Dedifferentiated amniotic fluid mesenchymal stem cell (primary cell): ENCODE measurements around the gene BCAR3.
"Not testable (repeated sequence)": the region's sequence is repeated elsewhere in the genome, so short reads cannot be mapped to it uniquely, and the experiment has no call there.

Experiments
- DNase-seq: peaks from one replicate; pipeline ENCODE4 v3.0.0-alpha.2; 2016; ENCODE audit errors: extremely low spot score

Gene BCAR3

GRCh38 chr1:93705892-93706500, 24.4 kb upstream of the BCAR3 start:
- no peak for DNase-seq

GRCh38 chr1:93704052-93704451, 22.4 kb upstream of the BCAR3 start:
- no peak for DNase-seq

GRCh38 chr1:93703643-93704042, 22.0 kb upstream of the BCAR3 start:
- DNase-seq = no peak

DNA sequence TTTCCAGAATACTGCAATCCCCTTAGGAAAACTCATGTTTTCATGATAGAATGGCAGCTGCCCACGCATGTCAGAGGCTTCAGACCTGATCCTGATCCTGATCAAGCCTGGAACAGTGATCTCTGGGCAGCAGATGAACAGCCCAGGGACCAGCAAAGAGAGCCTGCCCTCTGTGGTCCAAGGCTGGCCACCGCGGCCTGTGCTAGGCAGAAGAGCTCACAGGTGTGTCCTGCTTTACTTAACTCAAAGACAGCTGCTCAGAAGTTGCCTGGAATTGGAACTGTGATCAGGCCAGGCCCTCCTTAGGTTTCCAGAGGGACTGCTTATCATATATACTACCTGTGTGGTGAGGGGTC, 21.2 kb upstream of the BCAR3 start:
- DNase-seq = no peak

DNA sequence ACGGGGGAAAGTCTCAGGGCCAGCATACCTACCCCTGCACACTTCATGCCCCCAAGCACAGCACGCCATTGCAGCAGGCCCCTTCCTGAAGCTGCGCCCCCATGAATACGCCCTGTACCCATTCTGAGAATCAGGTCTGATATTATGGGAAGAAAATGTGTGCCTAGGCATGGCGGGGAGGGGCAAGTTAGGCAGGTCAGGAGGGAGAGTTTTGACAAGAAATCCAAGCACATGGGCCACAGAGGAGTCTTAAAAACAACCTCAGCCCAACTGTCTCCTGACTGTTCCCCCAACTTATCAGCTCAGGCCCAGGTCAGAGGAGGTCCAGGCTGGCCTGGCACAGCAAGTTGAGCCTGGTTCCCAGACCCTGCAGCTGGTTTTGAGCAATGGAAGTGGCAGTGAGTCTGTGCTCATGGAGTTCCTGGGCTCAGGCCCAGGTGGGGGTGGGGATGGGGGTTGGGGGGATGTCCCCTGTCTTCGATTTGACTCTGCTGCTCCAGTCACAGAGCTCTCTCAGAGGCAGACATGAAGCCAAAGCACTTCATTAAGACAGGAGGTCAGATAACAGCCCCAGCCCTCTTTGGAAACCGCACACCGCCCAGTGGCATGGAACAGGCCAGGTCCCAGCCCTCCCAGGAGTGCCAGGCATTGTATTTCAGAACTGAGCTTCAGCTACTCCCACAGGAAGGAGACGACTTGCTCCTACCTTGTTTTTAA, 20.6 kb upstream of the BCAR3 start:
- no peak for DNase-seq

DNA sequence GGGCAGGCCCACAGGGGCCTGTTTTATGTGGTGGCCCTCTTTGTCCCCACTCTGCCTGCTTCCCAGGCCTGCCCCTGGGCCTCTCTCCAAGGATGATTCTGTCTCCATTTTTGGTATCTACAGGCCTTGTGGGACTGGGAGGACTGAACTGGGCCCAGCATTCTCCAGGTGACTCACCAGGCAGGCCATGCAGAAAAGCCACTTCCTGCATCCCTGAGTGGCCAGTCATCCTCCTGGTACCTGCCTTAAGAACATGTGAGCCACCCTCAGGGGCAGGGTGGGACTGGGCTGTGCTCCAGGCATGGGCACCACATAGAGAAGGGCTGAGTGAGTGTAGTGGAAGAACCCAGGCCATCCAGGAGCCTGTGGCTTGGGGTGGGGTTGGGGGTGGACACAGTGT, 20.0 kb upstream of the BCAR3 start:
- DNase-seq = peak; percentile 47

GRCh38 chr1:93700532-93701469, 19.2 kb upstream of the BCAR3 start:
- no peak for DNase-seq

DNA sequence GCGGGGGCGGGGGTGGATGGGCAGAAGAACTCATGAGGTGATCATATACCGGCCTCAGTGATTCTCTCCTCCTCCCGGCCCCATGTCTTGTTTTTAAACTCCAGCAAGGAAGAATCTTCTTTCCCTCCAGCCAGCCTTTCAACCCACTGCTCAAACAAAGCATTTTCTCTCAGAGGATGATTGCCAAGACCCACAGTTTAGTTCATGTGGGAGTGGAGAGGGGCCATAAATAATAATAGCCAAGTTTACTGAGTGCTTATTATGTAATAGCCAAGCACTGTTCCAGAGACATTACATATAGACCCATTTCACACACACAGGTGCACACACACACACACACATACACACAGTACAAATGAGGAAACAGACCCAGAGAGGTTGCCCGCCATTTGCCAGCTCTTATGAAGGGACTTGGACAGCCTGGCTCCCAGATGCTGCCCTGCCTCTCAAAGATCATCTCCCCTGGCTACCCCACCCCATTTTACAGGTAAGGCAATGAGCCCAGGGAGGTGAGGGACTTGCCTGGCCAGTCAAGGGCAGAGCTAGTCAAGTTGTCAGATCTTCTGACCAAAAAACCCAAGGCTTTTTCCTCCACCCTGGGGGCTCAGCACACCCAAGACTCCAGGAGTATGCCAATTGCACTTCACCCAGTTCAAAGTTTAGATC, 18.0 kb upstream of the BCAR3 start:
- no peak for DNase-seq

GRCh38 chr1:93699049-93699384, 17.4 kb upstream of the BCAR3 start:
- no peak for DNase-seq

DNA sequence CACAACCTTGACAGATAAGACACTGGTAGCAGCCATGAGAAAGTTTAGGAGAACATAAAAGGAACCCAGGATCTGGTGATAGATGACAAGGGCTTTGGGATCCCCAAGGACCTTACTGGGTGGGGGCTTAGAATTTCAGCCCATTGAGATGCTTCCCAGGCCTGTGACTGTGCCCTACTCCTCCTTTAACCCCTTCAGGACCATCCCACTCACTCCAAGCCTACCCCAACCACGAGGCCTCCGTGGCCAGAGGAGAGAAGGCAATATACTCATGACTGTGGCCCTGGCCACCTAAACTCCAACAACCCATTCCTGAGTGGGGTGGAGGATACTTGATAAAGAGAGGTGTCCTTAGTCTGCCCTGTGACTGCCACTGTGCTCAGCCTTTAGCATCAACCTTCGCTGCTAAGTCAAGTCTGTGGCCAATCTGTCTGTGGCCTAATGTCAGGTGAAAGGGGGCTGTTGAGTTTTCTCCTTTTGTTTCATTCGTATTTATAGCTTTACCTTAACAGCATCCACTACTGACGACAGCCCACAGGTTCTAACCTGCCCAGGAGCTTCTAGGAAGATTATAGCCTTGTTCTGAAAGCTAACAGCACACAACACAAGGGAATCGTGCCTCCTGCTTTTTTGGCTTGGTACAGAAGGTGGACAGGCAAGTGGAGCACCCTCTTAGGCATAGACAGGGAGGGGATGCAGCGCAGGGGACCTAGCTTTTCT, 16.9 kb upstream of the BCAR3 start:
- DNase-seq = no peak

- not testable (repeated sequence) for DNase-seq
Observed at GRCh38 chr1:93697566-93697965, 15.9 kb upstream of the BCAR3 start.

GRCh38 chr1:93695411-93696005, 13.9 kb upstream of the BCAR3 start:
- DNase-seq = no peak

DNA sequence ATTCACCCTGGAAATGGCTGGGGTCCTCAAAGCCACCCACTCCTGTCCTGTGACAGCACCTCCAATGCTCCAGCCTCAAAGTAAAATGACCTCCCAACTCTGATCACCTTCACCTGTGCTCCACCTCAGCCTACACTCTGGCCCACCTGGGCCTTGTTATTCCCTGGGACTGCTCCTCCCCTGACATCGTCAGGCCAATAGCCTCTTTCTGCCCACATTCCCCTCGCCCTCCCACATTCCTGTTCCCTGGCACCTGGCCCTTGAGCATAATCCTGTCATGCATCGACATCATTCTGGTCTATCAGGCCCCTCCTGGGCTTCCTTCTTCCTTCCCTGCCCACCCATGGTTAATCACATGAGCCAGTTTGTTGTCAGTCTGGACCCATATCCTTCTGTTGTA, 13.2 kb upstream of the BCAR3 start:
- DNase-seq = no peak

GRCh38 chr1:93694039-93694438, 12.4 kb upstream of the BCAR3 start:
- no peak for DNase-seq

- DNase-seq = peak; percentile 51
Observed at GRCh38 chr1:93692983-93693591, 11.4 kb upstream of the BCAR3 start.

- peak; percentile 38 for DNase-seq
Observed at GRCh38 chr1:93692451-93692861, 10.8 kb upstream of the BCAR3 start.

DNA sequence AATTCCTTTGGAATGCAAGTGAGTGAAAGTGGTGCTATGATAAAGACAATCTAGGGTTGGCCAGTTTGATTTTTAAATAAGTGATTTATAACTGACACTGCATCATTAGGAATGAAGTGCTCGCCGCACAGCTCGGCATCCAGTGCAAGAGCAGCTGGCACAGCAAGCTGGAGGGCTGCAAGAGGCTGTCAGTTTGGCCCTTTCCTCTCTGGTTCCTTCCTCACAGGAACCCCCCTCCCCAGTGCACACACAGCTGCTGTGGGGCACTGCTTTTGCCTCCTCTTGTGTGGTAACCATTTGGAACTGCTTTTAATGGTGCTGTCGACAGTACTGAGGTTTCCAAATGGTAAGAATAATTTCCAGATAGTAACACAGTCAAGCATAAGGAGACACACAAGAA, 10.4 kb upstream of the BCAR3 start:
- DNase-seq = no peak

- no peak for DNase-seq
Observed at GRCh38 chr1:93690921-93691789, 9.5 kb upstream of the BCAR3 start.

- no peak for DNase-seq
Observed at GRCh38 chr1:93690341-93690740, 8.7 kb upstream of the BCAR3 start.
